Cardiac muscle cell (in vitro differentiated cells and primary cell): ENCODE data around the gene MXI1. TPM values are rescaled to one million over a fixed set of nuclear protein-coding genes. Genes with fewer than 3 reads are reported as not detected.

ENCODE experiments used
- DNase-seq, 2 donors: peaks; one replicate each; pipeline versions ENCODE4 v3.0.0 to v3.0.0-alpha.2; 2010 to 2017; ENCODE audit warnings: low read depth in 1 of 2, low spot score in 1 of 2
- H3K27ac ChIP-seq: fragments of 200-600 bp; sonication (generic); 2 replicates; pipeline ENCODE4 v1.5.1; 2016
- H3K27me3 ChIP-seq: fragments of 200-600 bp; sonication (generic); 2 replicates; pipeline ENCODE4 v1.6.0; 2016; ENCODE audit warnings: control low read depth
- H3K36me3 ChIP-seq: fragments of 200-600 bp; sonication (generic); 2 replicates; pipeline ENCODE4 v1.5.1; 2016; ENCODE audit warnings: control low read depth
- H3K4me1 ChIP-seq: fragments of 200-600 bp; sonication (generic); 2 replicates; pipeline ENCODE4 v1.8.1; 2017; ENCODE audit warnings: low read depth, mild to moderate bottlenecking, mixed run types
- H3K4me3 ChIP-seq: fragments of 200-600 bp; sonication (generic); 2 replicates; pipeline ENCODE4 v1.5.1; 2016; ENCODE audit warnings: mild to moderate bottlenecking
- H3K9me3 ChIP-seq: fragments of 200-600 bp; sonication (generic); 2 replicates; pipeline ENCODE4 v1.5.1; 2017; ENCODE audit warnings: low read depth, mild to moderate bottlenecking, control low read depth
- polyA plus RNA-seq: library from polyadenylated mRNA; unstranded; fragments of >200 nt; fragmentation: Nextera tagmentation; extraction: Ambion mirVana; gene quantifications from 2 replicates; pipeline ENCODE4 v1.2.1, GENCODE V29; 2016
- total RNA-seq: library from RNA; depleted of rRNA; stranded (reverse); fragments of >200 nt; gene quantifications from 2 replicates; pipeline ENCODE4 v1.2.3, GENCODE V29; 2016
- TF ChIP-seq, protein P1 (sequence below): IDR thresholded peaks from 2 replicates; pipeline ENCODE4 v1.5.1; 2012; ENCODE audit warnings: low read depth, mild to moderate bottlenecking, low read length

The MXI1 gene
- total and polyA plus RNA-seq, 2 experiments from 2014 or later: 55.0 to 68.4 TPM

DNA sequence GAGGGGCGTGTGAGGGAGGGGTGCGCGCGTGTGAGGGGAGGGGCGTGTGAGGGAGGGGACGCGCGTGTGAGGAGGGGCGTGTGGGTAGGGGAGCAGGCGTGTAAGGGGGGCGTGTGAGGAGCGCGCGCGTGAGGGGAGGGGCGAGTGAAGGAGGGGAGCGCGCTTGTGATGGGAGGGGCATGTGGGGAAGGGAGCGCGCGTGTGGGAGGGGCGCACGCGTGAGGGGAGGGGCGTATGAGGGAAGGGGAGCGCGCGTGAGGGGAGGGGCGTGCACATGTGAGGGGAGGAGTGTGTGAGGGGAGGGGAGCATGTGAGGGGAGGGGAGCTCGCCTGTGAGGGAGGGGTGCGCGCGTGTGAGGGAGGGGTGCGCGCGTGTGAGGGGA lies 19.1 kb downstream of the MXI1 start:
- Histone ChIP-seq H3K4me1 (peaks cover 10% of the 10 kb centered on the region), H3K36me3 (peaks cover 4% of the 10 kb centered on the region), H3K27me3 (no peaks in the 10 kb centered on the region), H3K27ac (peak overlapping the region; percentile 80), H3K9me3 (no peaks in the 10 kb centered on the region), H3K4me3 (peak overlapping the region; percentile 64)
- TF ChIP-seq, protein P1, sequence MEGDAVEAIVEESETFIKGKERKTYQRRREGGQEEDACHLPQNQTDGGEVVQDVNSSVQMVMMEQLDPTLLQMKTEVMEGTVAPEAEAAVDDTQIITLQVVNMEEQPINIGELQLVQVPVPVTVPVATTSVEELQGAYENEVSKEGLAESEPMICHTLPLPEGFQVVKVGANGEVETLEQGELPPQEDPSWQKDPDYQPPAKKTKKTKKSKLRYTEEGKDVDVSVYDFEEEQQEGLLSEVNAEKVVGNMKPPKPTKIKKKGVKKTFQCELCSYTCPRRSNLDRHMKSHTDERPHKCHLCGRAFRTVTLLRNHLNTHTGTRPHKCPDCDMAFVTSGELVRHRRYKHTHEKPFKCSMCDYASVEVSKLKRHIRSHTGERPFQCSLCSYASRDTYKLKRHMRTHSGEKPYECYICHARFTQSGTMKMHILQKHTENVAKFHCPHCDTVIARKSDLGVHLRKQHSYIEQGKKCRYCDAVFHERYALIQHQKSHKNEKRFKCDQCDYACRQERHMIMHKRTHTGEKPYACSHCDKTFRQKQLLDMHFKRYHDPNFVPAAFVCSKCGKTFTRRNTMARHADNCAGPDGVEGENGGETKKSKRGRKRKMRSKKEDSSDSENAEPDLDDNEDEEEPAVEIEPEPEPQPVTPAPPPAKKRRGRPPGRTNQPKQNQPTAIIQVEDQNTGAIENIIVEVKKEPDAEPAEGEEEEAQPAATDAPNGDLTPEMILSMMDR: no peak
- peak; percentile 95 to 97 for DNase-seq

DNA sequence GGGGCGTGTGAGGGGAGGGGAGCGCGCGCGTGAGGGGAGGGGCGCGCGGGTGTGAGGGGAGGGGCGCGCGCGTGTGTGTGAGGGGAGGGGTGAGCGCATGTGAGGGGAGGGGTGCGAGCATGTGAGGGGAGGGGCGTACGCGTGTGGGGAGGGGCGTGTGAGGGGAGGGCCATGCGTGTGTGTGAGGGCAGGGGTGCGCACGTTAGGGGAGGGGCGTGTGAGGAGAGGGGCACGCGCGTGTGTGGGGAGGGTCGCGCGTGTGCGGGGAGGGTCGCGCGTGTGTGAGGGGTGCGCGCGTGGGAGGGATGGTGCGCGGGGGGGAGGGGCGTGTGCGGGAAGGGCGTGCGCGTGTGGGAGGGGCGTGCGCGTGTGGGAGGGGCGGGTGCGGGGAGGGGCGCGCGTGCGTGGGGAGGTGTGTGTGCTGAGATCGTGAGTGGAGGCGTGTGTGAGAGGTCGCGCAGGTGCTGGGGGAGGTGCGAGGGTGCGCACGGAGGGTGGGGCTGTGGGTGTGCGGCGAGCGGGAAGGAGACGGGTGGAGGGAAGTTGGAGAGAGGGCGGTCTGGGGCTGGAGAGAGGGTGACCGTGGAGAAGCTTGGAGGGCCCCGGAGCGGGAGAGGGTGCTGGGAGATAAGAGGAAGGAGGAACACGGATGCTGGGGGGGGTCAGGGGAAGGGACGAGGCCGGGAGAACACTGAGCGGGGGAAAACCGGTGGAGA lies 19.7 kb downstream of the MXI1 start:
- peak overlapping the region; percentile 80 for H3K27ac ChIP-seq
- H3K4me1 ChIP-seq: peaks cover 8% of the 10 kb centered on the region
- peak; percentile 49 to 57 for DNase-seq
- peaks cover 4% of the 10 kb centered on the region for H3K36me3 ChIP-seq
- TF ChIP-seq, protein P1: no peak
- H3K4me3 ChIP-seq: peak overlapping the region; percentile 64
- H3K9me3 ChIP-seq: no peaks in the 10 kb centered on the region
- H3K27me3 ChIP-seq: no peaks in the 10 kb centered on the region

DNA sequence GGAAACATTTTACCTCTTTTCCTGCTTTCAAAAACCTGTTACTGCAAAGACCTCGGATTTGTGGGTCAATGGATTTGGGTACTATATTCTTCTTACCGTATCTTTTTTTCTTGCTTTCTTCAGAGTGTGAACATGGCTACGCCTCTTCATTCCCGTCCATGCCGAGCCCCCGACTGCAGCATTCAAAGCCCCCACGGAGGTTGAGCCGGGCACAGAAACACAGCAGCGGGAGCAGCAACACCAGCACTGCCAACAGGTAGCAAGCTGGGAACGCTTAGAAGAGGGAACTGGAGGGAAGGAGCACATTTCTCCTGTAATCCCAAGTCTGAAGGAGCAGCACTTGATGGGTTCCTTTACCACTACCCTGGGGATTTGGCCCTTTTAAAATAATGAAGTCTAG lies 20.7 kb downstream of the MXI1 start:
- peaks cover 4% of the 10 kb centered on the region for H3K4me1 ChIP-seq
- H3K9me3 ChIP-seq: no peaks in the 10 kb centered on the region
- TF ChIP-seq, protein P1: no peak
- no peak overlapping the region for H3K27ac ChIP-seq
- H3K4me3 ChIP-seq: peak overlapping the region; percentile 64
- no peaks in the 10 kb centered on the region for H3K27me3 ChIP-seq
- DNase-seq: no peak
- H3K36me3 ChIP-seq: peaks cover 4% of the 10 kb centered on the region

DNA sequence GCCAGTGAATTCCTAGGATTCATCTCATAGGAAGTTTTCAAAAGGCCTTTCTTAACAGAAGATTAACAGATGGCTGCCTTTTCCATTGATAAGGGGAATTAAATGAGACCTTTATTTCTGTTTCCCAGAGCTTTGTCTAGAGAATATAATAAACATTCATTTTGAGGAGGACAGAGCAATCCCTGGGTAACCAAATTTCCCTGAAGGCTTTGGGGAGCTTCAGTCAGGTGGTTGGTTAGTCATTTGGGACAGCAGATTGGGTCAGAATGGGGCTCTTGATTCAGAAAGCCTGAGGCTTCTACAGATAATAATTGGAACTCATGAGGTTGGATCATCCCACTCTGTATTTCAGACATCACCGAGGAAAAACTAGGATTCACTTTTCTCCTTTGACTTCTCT lies 21.8 kb downstream of the MXI1 start:
- no peaks in the 10 kb centered on the region for H3K9me3 ChIP-seq
- H3K4me1 ChIP-seq: peaks cover 4% of the 10 kb centered on the region
- TF ChIP-seq, protein P1: no peak
- no peak for DNase-seq
- H3K27ac ChIP-seq: no peak overlapping the region
- no peak overlapping the region for H3K4me3 ChIP-seq
- peaks cover 4% of the 10 kb centered on the region for H3K36me3 ChIP-seq
- no peaks in the 10 kb centered on the region for H3K27me3 ChIP-seq

DNA sequence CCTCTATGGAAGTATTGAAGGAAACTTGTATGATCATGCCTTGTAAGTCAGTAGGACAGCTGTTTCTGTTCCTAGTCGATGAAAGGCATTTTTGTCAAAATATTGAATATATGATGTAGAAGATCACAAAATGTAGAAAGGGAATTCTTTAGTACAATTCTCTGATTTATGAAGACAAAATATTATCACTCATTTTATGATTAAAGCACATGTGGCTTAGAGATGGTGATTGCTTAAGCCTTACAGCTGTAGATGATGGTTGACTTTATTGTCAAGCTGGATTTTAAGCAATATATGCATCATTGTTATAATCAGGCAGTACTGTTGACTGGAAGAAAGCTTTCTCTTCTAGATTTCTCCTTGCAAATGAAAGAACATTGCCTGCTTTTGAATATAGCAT lies 26.4 kb downstream of the MXI1 start:
- Histone ChIP-seq H3K27me3 (no peaks in the 10 kb centered on the region), H3K36me3 (peaks cover 4% of the 10 kb centered on the region), H3K27ac (no peak overlapping the region), H3K4me3 (no peak overlapping the region), H3K4me1 (no peaks in the 10 kb centered on the region), H3K9me3 (no peaks in the 10 kb centered on the region)
- DNase-seq: no peak
- TF ChIP-seq, protein P1: no peak
